ENCODE data around the gene RNLS.

GRCh38 chr10:88291289-88292184 is 291.6 kb downstream of the RNLS start:
- TF ChIP-seq CTCF (IDR thresholded peaks at IDR 0.05) (no peak), POLR2A (IDR thresholded peaks at IDR 0.05) (no peak)

All from tibial nerve (tissue), 3 donors.